HEK293 (cell line): ENCODE results near the gene DENND1A.

Source experiments
- AEBP2 ChIP-seq: fragments of 450-650 bp; formaldehyde crosslinking; IDR thresholded peaks from 2 replicates; pipeline ENCODE4 v1.5.1; 2016; ENCODE audit warnings: missing biosample characterization, missing genetic modification characterization, borderline replicate concordance
- GLI4 ChIP-seq: fragments of 450-650 bp; formaldehyde crosslinking; IDR thresholded peaks from 2 replicates; pipeline ENCODE4 v1.5.1; 2016; ENCODE audit warnings: missing biosample characterization, missing genetic modification characterization
- GLIS1 ChIP-seq: fragments of 450-650 bp; formaldehyde crosslinking; IDR thresholded peaks from 2 replicates; pipeline ENCODE4 v1.5.1; 2016; ENCODE audit warnings: missing biosample characterization, missing genetic modification characterization
- IKZF3 ChIP-seq: fragments of 450-650 bp; IDR thresholded peaks from 2 replicates; pipeline ENCODE4 v1.5.0; 2018; ENCODE audit warnings: missing biosample characterization, mild to moderate bottlenecking, missing genetic modification characterization, moderate library complexity
- MZF1 ChIP-seq: fragments of 450-650 bp; formaldehyde crosslinking; IDR thresholded peaks from 2 replicates; pipeline ENCODE4 v1.5.1; 2017; ENCODE audit warnings: missing biosample characterization, missing genetic modification characterization, borderline replicate concordance
- SP7 ChIP-seq: fragments of 450-650 bp; formaldehyde crosslinking; IDR thresholded peaks from 2 replicates; pipeline ENCODE4 v1.5.1; 2016; ENCODE audit warnings: missing biosample characterization, missing genetic modification characterization
- TRIM28 ChIP-seq: IDR thresholded peaks from 2 replicates; pipeline ENCODE4 v1.6.1; 2011; ENCODE audit warnings: low read length, control low read depth, borderline replicate concordance
- ZBTB21 ChIP-seq: fragments of 450-650 bp; formaldehyde crosslinking; IDR thresholded peaks from 2 replicates; pipeline ENCODE4 v1.5.1; 2017; ENCODE audit warnings: missing biosample characterization, missing genetic modification characterization
- ZNF112 ChIP-seq: fragments of 450-650 bp; formaldehyde crosslinking; IDR thresholded peaks from 2 replicates; pipeline ENCODE4 v1.5.0; 2017; ENCODE audit warnings: missing biosample characterization, missing genetic modification characterization
- ZNF138 ChIP-seq: fragments of 450-650 bp; formaldehyde crosslinking; IDR thresholded peaks from 2 replicates; pipeline ENCODE4 v1.5.1; 2016; ENCODE audit warnings: missing biosample characterization, missing genetic modification characterization, borderline replicate concordance
- ZNF266 ChIP-seq: fragments of 450-650 bp; formaldehyde crosslinking; IDR thresholded peaks from 2 replicates; pipeline ENCODE4 v1.5.1; 2016; ENCODE audit warnings: missing biosample characterization, missing genetic modification characterization, low read depth
- ZNF292 ChIP-seq: fragments of 450-650 bp; formaldehyde crosslinking; IDR thresholded peaks from 2 replicates; pipeline ENCODE4 v1.5.1; 2016; ENCODE audit warnings: low read depth, missing biosample characterization, missing genetic modification characterization, borderline replicate concordance
- ZNF354C ChIP-seq: fragments of 450-650 bp; formaldehyde crosslinking; IDR thresholded peaks from 2 replicates; pipeline ENCODE4 v1.5.1; 2016; ENCODE audit warnings: missing biosample characterization, missing genetic modification characterization, low read depth, borderline replicate concordance
- ZNF433 ChIP-seq: fragments of 450-650 bp; formaldehyde crosslinking; IDR thresholded peaks from 2 replicates; pipeline ENCODE4 v1.5.1; 2016; ENCODE audit warnings: missing biosample characterization, missing genetic modification characterization, low read depth
- ZNF529 ChIP-seq: fragments of 450-650 bp; formaldehyde crosslinking; IDR thresholded peaks from 2 replicates; pipeline ENCODE4 v1.5.1; 2017; ENCODE audit warnings: missing genetic modification characterization, missing biosample characterization; ENCODE audit not compliant: insufficient replicate concordance
- ZNF544 ChIP-seq: fragments of 450-650 bp; formaldehyde crosslinking; IDR thresholded peaks from 2 replicates; pipeline ENCODE4 v1.5.0; 2017; ENCODE audit warnings: missing biosample characterization, missing genetic modification characterization
- ZNF624 ChIP-seq: fragments of 450-650 bp; formaldehyde crosslinking; IDR thresholded peaks from 2 replicates; pipeline ENCODE4 v1.5.1; 2017; ENCODE audit warnings: missing biosample characterization, missing genetic modification characterization
- ZNF776 ChIP-seq: fragments of 450-650 bp; formaldehyde crosslinking; IDR thresholded peaks from 2 replicates; pipeline ENCODE4 v1.5.0; 2017; ENCODE audit warnings: missing biosample characterization, missing genetic modification characterization, borderline replicate concordance
- TF ChIP-seq, protein P1 (sequence below): fragments of 450-650 bp; formaldehyde crosslinking; IDR thresholded peaks from 2 replicates; pipeline ENCODE4 v1.5.1; 2016; ENCODE audit warnings: missing biosample characterization, missing genetic modification characterization
- TF ChIP-seq, protein P2 (sequence below): fragments of 450-650 bp; formaldehyde crosslinking; conservative IDR thresholded peaks from 2 replicates; pipeline ENCODE4 v1.5.1; 2016; ENCODE audit warnings: low read depth, missing biosample characterization, missing genetic modification characterization
- TF ChIP-seq, protein P3 (sequence below): IDR thresholded peaks from 2 replicates; pipeline ENCODE4 v1.6.1; 2011; ENCODE audit warnings: mild to moderate bottlenecking, low read depth, low read length, borderline replicate concordance
- TF ChIP-seq, protein P4 (sequence below): fragments of 450-650 bp; formaldehyde crosslinking; IDR thresholded peaks from 2 replicates; pipeline ENCODE4 v1.5.1; 2016; ENCODE audit warnings: missing biosample characterization, missing genetic modification characterization
- TF ChIP-seq, protein P5 (sequence below): fragments of 450-650 bp; formaldehyde crosslinking; IDR thresholded peaks from 2 replicates; pipeline ENCODE4 v1.5.1; 2016; ENCODE audit warnings: missing biosample characterization, missing genetic modification characterization, borderline replicate concordance

DENND1A gene

GRCh38 chr9:123687246-123687751 lies 242.6 kb downstream of the DENND1A start (continued):
- TF ChIP-seq ZNF776 (tag by site-specific recombination) (no peak), GLI4 (tag by site-specific recombination) (no peak), IKZF3 (tag by site-specific recombination) (peak; percentile 89), ZNF354C (no peak), GLIS1 (peak; percentile 82), ZNF292 (tag by site-specific recombination) (no peak), ZNF544 (tag by site-specific recombination) (no peak), ZNF266 (tag by site-specific recombination) (no peak), AEBP2 (no peak), TRIM28 (peak; percentile 79), ZNF138 (tag by site-specific recombination) (no peak), MZF1 (tag by site-specific recombination) (peak; percentile 97), ZNF112 (tag by site-specific recombination) (no peak), ZBTB21 (tag by site-specific recombination) (no peak), SP7 (tag by site-specific recombination) (peak; percentile 92), ZNF433 (tag by site-specific recombination) (no peak), ZNF624 (tag by site-specific recombination) (no peak), ZNF529 (tag by site-specific recombination) (no peak)
- TF ChIP-seq, protein P1, sequence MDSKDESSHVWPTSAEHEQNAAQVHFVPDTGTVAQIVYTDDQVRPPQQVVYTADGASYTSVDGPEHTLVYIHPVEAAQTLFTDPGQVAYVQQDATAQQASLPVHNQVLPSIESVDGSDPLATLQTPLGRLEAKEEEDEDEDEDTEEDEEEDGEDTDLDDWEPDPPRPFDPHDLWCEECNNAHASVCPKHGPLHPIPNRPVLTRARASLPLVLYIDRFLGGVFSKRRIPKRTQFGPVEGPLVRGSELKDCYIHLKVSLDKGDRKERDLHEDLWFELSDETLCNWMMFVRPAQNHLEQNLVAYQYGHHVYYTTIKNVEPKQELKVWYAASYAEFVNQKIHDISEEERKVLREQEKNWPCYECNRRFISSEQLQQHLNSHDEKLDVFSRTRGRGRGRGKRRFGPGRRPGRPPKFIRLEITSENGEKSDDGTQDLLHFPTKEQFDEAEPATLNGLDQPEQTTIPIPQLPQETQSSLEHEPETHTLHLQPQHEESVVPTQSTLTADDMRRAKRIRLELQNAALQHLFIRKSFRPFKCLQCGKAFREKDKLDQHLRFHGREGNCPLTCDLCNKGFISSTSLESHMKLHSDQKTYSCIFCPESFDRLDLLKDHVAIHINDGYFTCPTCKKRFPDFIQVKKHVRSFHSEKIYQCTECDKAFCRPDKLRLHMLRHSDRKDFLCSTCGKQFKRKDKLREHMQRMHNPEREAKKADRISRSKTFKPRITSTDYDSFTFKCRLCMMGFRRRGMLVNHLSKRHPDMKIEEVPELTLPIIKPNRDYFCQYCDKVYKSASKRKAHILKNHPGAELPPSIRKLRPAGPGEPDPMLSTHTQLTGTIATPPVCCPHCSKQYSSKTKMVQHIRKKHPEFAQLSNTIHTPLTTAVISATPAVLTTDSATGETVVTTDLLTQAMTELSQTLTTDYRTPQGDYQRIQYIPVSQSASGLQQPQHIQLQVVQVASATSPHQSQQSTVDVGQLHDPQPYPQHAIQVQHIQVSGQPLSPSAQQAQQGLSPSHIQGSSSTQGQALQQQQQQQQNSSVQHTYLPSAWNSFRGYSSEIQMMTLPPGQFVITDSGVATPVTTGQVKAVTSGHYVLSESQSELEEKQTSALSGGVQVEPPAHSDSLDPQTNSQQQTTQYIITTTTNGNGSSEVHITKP (tag by site-specific recombination) = peak; percentile 63
- TF ChIP-seq, protein P2, sequence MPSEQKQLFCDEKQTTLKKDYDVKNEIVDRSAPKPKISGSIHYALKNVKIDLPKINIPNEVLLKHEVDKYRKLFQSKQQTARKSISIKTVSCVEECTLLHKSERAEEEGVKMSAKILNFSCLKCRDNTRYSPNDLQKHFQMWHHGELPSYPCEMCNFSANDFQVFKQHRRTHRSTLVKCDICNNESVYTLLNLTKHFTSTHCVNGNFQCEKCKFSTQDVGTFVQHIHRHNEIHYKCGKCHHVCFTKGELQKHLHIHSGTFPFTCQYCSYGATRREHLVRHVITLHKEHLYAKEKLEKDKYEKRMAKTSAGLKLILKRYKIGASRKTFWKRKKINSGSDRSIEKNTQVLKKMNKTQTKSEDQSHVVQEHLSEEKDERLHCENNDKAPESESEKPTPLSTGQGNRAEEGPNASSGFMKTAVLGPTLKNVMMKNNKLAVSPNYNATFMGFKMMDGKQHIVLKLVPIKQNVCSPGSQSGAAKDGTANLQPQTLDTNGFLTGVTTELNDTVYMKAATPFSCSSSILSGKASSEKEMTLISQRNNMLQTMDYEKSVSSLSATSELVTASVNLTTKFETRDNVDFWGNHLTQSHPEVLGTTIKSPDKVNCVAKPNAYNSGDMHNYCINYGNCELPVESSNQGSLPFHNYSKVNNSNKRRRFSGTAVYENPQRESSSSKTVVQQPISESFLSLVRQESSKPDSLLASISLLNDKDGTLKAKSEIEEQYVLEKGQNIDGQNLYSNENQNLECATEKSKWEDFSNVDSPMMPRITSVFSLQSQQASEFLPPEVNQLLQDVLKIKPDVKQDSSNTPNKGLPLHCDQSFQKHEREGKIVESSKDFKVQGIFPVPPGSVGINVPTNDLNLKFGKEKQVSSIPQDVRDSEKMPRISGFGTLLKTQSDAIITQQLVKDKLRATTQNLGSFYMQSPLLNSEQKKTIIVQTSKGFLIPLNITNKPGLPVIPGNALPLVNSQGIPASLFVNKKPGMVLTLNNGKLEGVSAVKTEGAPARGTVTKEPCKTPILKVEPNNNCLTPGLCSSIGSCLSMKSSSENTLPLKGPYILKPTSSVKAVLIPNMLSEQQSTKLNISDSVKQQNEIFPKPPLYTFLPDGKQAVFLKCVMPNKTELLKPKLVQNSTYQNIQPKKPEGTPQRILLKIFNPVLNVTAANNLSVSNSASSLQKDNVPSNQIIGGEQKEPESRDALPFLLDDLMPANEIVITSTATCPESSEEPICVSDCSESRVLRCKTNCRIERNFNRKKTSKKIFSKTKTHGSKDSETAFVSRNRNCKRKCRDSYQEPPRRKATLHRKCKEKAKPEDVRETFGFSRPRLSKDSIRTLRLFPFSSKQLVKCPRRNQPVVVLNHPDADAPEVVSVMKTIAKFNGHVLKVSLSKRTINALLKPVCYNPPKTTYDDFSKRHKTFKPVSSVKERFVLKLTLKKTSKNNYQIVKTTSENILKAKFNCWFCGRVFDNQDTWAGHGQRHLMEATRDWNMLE = no peak
- TF ChIP-seq, protein P3, sequence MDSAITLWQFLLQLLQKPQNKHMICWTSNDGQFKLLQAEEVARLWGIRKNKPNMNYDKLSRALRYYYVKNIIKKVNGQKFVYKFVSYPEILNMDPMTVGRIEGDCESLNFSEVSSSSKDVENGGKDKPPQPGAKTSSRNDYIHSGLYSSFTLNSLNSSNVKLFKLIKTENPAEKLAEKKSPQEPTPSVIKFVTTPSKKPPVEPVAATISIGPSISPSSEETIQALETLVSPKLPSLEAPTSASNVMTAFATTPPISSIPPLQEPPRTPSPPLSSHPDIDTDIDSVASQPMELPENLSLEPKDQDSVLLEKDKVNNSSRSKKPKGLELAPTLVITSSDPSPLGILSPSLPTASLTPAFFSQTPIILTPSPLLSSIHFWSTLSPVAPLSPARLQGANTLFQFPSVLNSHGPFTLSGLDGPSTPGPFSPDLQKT = no peak
- TF ChIP-seq, protein P4, sequence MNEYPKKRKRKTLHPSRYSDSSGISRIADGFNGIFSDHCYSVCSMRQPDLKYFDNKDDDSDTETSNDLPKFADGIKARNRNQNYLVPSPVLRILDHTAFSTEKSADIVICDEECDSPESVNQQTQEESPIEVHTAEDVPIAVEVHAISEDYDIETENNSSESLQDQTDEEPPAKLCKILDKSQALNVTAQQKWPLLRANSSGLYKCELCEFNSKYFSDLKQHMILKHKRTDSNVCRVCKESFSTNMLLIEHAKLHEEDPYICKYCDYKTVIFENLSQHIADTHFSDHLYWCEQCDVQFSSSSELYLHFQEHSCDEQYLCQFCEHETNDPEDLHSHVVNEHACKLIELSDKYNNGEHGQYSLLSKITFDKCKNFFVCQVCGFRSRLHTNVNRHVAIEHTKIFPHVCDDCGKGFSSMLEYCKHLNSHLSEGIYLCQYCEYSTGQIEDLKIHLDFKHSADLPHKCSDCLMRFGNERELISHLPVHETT (tag by site-specific recombination) = peak; percentile 88
- TF ChIP-seq, protein P5, sequence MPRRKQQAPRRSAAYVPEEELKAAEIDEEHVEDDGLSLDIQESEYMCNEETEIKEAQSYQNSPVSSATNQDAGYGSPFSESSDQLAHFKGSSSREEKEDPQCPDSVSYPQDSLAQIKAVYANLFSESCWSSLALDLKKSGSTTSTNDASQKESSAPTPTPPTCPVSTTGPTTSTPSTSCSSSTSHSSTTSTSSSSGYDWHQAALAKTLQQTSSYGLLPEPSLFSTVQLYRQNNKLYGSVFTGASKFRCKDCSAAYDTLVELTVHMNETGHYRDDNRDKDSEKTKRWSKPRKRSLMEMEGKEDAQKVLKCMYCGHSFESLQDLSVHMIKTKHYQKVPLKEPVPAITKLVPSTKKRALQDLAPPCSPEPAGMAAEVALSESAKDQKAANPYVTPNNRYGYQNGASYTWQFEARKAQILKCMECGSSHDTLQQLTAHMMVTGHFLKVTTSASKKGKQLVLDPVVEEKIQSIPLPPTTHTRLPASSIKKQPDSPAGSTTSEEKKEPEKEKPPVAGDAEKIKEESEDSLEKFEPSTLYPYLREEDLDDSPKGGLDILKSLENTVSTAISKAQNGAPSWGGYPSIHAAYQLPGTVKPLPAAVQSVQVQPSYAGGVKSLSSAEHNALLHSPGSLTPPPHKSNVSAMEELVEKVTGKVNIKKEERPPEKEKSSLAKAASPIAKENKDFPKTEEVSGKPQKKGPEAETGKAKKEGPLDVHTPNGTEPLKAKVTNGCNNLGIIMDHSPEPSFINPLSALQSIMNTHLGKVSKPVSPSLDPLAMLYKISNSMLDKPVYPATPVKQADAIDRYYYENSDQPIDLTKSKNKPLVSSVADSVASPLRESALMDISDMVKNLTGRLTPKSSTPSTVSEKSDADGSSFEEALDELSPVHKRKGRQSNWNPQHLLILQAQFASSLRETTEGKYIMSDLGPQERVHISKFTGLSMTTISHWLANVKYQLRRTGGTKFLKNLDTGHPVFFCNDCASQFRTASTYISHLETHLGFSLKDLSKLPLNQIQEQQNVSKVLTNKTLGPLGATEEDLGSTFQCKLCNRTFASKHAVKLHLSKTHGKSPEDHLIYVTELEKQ (tag by site-specific recombination) = peak; percentile 91
